Retinal pigment epithelial cell (primary cell): ENCODE results near the gene ECE2.
A peak's percentile ranks its signal among the peaks of the same experiment; 100 is the strongest.
"Not testable (repeated sequence)": the region's sequence is repeated elsewhere in the genome, so short reads cannot be mapped to it uniquely, and the experiment has no call there.

Experiments used
- DNase-seq: peaks from one replicate; pipeline ENCODE4 v3.0.0-alpha.2; 2010; ENCODE audit warnings: low read depth
- H3K4me3 ChIP-seq: 2 replicates; pipeline ENCODE4 v1.5.1; 2011; ENCODE audit warnings: mild to moderate bottlenecking, low read length, control low read depth, moderate library complexity
- TF ChIP-seq, protein P1 (sequence below): conservative IDR thresholded peaks from 2 replicates; pipeline ENCODE4 v1.5.1; 2011; ENCODE audit warnings: low read depth, low read length, control low read depth, inconsistent platforms

Gene ECE2

DNA sequence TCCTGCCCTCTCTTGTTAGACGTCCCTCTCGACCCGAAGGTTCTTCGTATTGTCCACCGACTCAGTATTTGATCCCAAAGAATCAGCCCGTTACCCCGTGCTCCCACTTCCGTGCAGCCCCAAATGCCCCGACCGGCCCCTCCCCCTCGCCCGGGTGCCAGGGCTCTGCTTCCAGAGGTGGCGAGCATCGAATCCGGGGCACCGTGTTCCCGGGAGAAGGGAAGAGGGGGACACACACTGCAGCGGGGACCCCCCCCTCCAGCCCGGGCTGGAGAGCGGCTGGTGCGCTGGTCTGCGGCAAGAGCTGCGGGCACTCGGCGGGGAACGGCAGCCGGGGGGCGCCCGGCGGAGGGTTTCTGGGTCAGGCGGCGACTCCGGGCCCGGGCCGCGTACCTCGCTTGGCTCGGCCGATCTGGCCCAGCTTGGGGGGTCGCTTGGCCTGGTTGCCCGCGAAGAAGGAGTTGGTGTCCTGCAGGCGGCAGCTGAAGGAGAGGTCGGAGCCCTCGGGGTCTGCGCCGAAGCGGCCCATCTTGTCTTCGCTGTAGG is 15.0 kb upstream of the ECE2 start:
- TF ChIP-seq, protein P1, sequence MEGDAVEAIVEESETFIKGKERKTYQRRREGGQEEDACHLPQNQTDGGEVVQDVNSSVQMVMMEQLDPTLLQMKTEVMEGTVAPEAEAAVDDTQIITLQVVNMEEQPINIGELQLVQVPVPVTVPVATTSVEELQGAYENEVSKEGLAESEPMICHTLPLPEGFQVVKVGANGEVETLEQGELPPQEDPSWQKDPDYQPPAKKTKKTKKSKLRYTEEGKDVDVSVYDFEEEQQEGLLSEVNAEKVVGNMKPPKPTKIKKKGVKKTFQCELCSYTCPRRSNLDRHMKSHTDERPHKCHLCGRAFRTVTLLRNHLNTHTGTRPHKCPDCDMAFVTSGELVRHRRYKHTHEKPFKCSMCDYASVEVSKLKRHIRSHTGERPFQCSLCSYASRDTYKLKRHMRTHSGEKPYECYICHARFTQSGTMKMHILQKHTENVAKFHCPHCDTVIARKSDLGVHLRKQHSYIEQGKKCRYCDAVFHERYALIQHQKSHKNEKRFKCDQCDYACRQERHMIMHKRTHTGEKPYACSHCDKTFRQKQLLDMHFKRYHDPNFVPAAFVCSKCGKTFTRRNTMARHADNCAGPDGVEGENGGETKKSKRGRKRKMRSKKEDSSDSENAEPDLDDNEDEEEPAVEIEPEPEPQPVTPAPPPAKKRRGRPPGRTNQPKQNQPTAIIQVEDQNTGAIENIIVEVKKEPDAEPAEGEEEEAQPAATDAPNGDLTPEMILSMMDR, result no peak
- DNase-seq, result no peak
- peak overlapping the region; percentile 39 for H3K4me3 ChIP-seq

GRCh38 chr3:184261270-184261853 is 14.5 kb upstream of the ECE2 start, which contains the start of gene CAMK2N2:
Gene CAMK2N2 (minus strand): TSS chr3:184261553. CDS start chr3:184261285, 268 bp downstream.
- DNase-seq, result no peak
- TF ChIP-seq, protein P1, result no peak
- peak within 1 kb of the TSS; percentile 42 for H3K4me3 ChIP-seq

DNA sequence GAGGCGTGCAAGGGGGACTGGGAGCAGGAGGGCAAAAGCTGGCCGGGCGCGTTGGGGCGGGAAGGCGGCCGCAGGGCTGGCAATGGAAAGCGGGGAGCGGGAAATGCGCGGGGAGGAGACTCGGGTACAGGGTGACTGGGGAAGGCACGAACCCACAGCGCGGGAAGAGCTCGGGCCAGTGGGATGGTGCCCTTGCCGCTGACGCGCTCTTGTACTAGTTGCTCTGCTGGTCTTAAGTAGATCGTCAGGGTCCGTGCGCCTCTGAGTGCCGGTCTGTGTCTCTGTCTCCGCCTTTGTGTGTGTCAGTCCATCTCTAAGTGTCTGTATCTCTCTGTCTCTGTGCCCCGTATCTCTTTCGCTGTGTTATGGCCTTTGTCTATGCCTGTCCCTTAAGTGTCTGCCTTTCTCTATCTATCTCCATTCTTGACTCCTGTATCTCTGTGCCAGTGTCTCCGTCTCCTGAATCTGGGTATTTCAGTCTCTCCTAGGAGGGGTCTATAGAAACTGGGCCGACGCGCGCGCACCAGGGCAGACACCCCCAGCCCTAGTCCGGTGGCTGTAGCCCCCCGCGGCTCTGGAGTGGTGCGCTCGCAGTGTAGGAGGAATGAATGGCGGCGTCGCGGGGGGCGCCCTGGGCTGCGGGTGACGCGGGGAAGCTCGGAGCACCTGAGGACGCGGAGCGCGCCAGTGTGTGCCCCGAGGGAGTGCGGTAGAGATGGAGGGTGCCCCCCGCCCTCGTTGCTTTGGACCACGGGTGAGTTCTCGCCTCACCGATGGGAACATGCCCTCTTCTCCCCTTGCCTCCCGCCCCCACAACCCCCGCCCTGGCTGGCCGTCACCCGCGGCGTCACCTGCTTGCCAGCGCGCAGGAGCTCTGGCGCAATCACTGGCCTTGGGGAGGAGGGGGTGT is 13.7 kb upstream of the ECE2 start:
- TF ChIP-seq, protein P1, result no peak
- peak overlapping the region; percentile 42 for H3K4me3 ChIP-seq
- DNase-seq, result no peak

DNA sequence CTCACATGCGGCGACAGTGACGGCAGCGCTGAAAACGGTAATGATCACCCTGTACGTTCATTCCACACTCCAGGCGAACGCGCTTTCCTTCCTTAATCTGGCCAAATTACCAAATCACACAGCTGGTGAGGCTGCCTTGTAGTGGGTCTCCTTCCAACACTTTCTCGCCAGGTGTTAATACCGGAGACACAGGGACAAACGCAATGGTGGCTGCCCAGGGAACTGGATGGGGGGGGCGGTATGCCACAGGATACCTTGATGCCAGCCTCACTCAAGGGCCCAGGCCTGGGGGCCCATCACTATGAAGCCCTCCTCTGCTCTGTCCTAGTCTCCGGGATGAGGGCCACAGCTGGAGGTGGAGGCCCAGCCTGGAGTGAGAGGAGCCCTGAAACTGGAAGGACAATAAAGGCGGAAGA is 13.1 kb upstream of the ECE2 start:
- TF ChIP-seq, protein P1, result no peak
- H3K4me3 ChIP-seq, result no peak overlapping the region
- no peak for DNase-seq

DNA sequence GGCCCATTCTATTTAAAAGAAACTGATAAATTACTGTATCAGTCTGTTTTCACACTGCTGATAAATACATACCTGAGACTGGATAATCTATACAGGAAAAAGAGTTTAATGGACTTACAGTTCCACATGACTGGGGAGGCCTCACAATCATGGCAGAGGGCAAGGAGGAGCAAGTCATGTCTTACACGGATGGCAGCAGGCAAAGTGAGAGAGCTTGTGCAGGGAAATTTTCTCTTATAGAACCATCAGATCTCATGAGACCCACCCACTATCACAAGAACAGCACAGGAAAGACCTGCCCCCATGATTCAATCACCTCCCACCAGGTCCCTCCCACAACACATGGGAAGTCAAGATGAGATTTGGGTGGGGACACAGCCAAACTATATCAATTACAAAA is 8.6 kb upstream of the ECE2 start:
- DNase-seq, H3K4me3 ChIP-seq: not testable (repeated sequence)

- no peak for DNase-seq
- TF ChIP-seq, protein P1, result no peak
- no peak overlapping the region for H3K4me3 ChIP-seq
These were observed 3.6 kb upstream of the ECE2 start for GRCh38 chr3:184272269-184272668.

DNA sequence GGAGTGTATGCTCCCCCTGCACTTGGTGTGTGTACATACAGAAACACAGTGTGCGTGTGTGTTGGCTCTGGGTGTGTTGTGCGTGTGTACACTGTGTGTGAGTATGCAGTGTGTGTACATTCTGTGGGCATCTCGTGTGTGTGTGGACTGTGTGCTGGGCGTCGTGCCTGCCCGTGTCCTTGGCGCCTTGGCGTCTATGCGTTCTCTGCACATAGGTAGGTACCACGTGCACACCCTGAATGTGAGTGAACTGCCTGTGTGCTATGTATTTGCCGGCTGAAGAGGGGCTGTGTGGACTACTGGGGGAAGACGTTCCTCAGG is 481 bp upstream of the ECE2 start:
- peak overlapping the region; percentile 23 for H3K4me3 ChIP-seq
- TF ChIP-seq, protein P1, result no peak
- no peak for DNase-seq
